GM12865 (cell line): ENCODE data around the gene NMB.

Experiments used
- DNase-seq: peaks from one replicate; pipeline ENCODE4 v3.0.0; 2010; ENCODE audit warnings: low read depth
- H3K4me3 ChIP-seq: 2 replicates; pipeline ENCODE4 v1.5.1; 2011; ENCODE audit warnings: mild to moderate bottlenecking, low read depth, low read length, control low read depth
- CTCF ChIP-seq: IDR thresholded peaks from 2 replicates; pipeline ENCODE4 v1.5.1; 2011; ENCODE audit warnings: low read length, control low read depth, low read depth, inconsistent platforms; ENCODE audit not compliant: insufficient read depth; ENCODE audit errors: missing control alignments

The NMB gene

GRCh38 chr15:84669726-84670125 lies 11.7 kb upstream of the NMB start:
- no peak for TF ChIP-seq CTCF
- no peak for DNase-seq
- H3K4me3 ChIP-seq, result no peak overlapping the region

- H3K4me3 ChIP-seq, result no peak overlapping the region
- no peak for DNase-seq
- TF ChIP-seq CTCF, result no peak
Measured at GRCh38 chr15:84668221-84668982, 10.4 kb upstream of the NMB start.

GRCh38 chr15:84666373-84666772 lies 8.4 kb upstream of the NMB start:
- H3K4me3 ChIP-seq, result no peak overlapping the region
- TF ChIP-seq CTCF, result no peak
- DNase-seq, result no peak

- DNase-seq, result no peak
- no peak for TF ChIP-seq CTCF
- no peak overlapping the region for H3K4me3 ChIP-seq
Measured at GRCh38 chr15:84661001-84661400, 3.0 kb upstream of the NMB start.

- H3K4me3 ChIP-seq, result no peak overlapping the region
- DNase-seq, result no peak
- TF ChIP-seq CTCF, result no peak
Measured at GRCh38 chr15:84659904-84660781, 2.1 kb upstream of the NMB start.

GRCh38 chr15:84658788-84659411 lies 901 bp upstream of the NMB start:
- peak overlapping the region; percentile 39 for H3K4me3 ChIP-seq
- no peak for TF ChIP-seq CTCF
- DNase-seq, result no peak
